Activated gamma-delta T cell treated with anti-CD3 and anti-CD28 coated beads, Interleukin-2, amount 50 U/mL, for 16 hours (primary cell): ENCODE results near the gene IGFBP4.

Experiments
- DNase-seq: peaks from one replicate; pipeline ENCODE4 v3.0.0-alpha.2; 2020; ENCODE audit warnings: low read depth

The IGFBP4 gene

GRCh38 chr17:40456396-40456951, 13.2 kb downstream of the IGFBP4 start:
- DNase-seq = no peak

- DNase-seq = no peak
Observed at GRCh38 chr17:40457369-40457768, 14.1 kb downstream of the IGFBP4 start.

GRCh38 chr17:40457964-40458791, 14.9 kb downstream of the IGFBP4 start:
- DNase-seq = no peak

DNA sequence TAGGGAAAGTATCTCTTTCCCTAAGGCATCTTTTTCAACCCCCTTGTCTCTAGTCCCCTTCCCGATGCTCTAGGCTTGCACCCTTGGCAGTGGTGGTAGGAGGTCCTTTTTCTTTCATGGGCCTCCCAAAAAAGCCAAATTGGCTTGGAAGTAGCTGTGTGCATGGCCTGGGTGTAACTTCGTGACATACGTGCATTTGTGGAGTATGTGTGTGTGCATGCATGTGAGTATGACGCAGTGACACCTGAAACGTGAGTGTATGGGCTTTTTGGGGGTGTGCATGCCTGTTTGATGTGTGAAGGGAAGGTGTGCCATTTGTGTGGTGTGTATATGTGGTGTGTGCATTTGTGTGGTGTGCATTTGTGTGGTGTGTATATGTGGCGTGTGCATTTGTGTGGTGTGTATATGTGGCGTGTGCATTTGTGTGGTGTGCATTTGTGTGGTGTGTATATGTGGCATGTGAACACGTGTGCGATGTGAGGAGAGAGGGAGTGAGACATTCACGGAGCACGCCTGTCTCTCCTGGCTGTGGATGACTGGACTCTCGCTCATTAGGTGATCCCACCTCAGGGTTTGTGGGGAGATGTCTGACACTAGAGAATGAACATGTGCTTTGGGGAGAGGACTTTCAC, 15.7 kb downstream of the IGFBP4 start:
- DNase-seq = no peak

- DNase-seq = no peak
Observed at GRCh38 chr17:40459636-40460603, 16.7 kb downstream of the IGFBP4 start.

DNA sequence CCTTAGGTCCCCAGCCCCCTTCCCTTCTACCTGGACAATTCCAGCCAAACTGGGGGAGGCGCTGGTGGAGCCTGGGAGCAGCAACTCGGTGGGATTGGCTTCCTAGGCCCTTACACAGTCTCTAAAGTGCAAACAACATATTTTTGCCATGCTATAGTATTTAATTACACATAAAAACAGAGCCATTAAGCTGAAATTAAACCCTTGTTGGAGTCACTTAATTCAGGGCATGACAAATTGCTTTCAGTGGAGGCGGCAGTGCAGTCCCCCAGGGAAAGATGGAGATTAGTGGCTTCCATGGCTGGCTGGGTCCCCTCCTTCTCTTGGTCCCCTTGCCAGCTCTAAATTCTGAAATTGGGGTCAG, 17.3 kb downstream of the IGFBP4 start:
- no peak for DNase-seq

DNA sequence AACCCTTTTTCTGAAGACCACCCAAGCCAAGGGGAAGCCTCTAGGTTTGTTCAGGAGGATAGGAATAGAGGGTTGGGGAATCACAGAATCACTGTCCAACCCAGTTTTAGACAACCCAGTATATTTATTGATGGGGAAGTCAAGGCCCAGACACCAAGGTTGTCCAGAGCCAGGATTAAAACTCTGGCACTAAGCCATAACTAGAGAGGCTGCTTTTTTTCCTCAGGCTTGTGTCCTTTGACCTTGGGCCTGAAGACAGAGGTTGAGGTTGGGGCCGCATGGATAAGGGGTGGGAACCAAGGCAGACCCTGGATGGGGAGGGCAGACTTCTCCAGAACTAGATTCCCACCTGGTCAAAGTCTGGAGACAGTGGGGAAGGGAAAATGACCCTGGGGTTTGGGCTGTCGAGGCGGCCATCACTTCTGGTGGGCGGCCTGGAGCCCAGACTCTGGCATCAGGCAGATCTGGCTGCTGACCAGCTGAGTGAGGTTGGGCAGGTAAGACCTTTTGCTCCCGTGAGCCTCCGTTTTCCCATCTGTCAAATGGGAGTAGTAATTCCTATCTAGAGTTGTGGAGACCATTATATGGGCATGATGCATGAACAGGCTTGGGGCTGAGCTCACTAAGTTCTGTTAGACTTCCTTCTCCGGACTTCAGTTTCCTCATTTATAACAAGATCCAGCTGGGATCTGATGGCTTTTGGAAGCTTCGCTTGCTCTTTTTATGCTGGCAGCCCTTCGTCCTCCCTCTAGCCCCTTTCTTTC, 17.9 kb downstream of the IGFBP4 start:
- DNase-seq = no peak

DNA sequence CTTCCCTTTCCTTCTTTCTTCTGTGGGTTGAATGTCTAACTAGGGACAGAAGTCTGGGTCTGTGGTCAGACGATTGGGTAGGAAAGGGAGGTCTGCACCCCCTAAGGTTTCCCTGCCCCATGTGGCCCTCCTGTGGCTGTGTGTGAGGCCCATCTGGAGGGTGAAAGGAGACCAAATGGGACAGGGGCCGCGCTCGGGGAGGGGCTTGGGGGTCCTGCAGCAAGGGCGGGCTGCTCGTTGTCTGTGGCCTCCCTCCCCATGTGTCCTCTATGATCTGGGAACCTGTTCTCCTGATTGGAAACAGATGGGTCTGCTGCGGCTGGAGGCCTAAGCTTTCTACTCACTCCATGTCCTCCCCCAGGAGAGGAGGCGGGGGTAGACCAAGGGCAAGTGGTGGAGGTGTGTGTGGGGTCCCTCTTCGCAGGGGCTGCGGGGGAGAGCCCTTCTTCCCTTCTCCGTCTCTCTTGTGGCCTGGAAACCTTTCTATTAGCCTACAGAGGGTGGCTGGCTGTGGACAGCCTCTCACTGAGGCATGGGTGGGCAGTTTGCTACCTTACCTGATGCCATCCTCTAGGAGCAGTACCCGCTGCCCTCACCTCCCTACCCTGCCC, 18.6 kb downstream of the IGFBP4 start:
- DNase-seq = no peak

- DNase-seq = no peak
Observed at GRCh38 chr17:40462343-40463121, 19.3 kb downstream of the IGFBP4 start.

GRCh38 chr17:40463122-40463550, 19.9 kb downstream of the IGFBP4 start:
- no peak for DNase-seq

GRCh38 chr17:40464392-40464855, 21.2 kb downstream of the IGFBP4 start:
- DNase-seq = no peak

- no peak for DNase-seq
Observed at GRCh38 chr17:40466298-40466971, 23.2 kb downstream of the IGFBP4 start.

DNA sequence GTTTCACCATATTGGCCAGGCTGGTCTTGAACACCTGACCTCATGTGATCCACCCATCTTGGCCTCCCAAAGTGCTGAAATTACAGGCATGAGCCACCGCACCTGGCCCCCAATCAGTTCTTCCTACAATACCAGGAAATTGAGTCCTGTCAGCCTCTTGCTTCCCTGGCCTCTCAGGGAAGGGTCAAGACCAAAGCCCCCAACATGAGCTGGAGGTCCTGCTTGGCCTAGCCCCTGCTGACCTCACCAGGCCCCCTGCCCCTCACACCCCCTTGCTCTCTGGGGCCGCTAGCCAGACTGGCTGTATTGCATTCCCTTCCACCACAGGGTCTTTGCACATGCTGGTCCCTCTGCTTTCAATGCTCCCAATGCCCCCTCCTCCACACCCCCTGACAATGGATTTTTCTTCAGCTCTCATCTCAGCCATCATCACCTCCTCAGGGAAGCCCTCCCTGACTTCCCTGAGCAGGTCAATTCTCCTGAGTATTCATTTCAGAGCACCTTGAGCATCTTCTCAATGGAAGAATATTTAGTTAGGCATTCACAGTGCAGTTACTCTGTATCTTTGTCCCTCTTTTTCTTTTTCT, 24.1 kb downstream of the IGFBP4 start:
- no peak for DNase-seq

DNA sequence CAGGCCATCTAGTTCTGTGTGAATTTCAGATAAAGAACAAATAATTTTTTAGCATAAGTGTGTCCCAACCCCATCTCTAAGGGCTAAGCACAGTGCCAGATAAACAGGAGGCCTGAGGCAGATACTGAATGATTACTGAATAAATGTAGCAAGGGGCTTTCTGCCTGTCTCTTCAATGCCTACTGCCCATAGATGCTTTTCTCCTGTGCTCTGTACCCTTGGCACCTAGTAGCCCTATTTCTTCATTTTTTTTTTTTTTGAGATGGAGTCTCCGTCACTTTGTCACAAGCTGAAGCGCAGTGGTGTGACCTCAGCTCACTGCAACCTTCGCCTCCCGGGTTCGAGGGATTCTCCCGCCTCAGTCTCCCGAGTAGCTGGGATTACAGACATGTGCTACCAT, 25.3 kb downstream of the IGFBP4 start:
- no peak for DNase-seq

GRCh38 chr17:40469805-40470675, 26.8 kb downstream of the IGFBP4 start:
- no peak for DNase-seq

GRCh38 chr17:40470932-40471828, 27.9 kb downstream of the IGFBP4 start:
- no peak for DNase-seq
